Esophagus squamous epithelium (tissue), 5 donors: ENCODE results near the gene NIPBL. TPM values are rescaled to one million over a fixed set of nuclear protein-coding genes. Genes with fewer than 3 reads are reported as not detected.
"Not testable (repeated sequence)": the region's sequence is repeated elsewhere in the genome, so short reads cannot be mapped to it uniquely, and the experiment has no call there.

ENCODE experiments used
- DNase-seq: peaks from one replicate; lab custom pipeline; 2025; lab: John Stamatoyannopoulos, UW
- H3K27ac ChIP-seq, 4 donors: fragments of 200-600 bp; sonication (generic); one replicate each; pipeline ENCODE4 v1.5.1; 2016 to 2019; ENCODE audit warnings: mild to moderate bottlenecking in 1 of 4
- H3K27me3 ChIP-seq, 4 donors: fragments of 200-600 bp; sonication (generic); 1 replicate in 3 of 4; 2 replicates in 1 of 4; pipeline versions ENCODE4 v1.5.1 to v1.6.0; 2017 to 2021; ENCODE audit warnings: antibody characterized with exemption in 1 of 4
- H3K36me3 ChIP-seq, 3 donors: fragments of 200-600 bp; sonication (generic); one replicate each; pipeline ENCODE4 v1.5.1; 2016 to 2019
- H3K4me1 ChIP-seq, 3 donors: fragments of 200-600 bp; sonication (generic); one replicate each; pipeline ENCODE4 v1.5.1; 2017 to 2019
- H3K4me3 ChIP-seq, 4 donors: fragments of 200-600 bp; sonication (generic); 1 replicate in 3 of 4; 2 replicates in 1 of 4; pipeline ENCODE4 v1.5.1; 2016 to 2019; ENCODE audit warnings: mild to moderate bottlenecking in 2 of 4, moderate library complexity in 1 of 4
- H3K9me3 ChIP-seq, 3 donors: fragments of 200-600 bp; sonication (generic); one replicate each; pipeline ENCODE4 v1.5.1; 2016 to 2019
- POLR2A ChIP-seq, 4 donors: fragments of 450-650 bp; IDR thresholded peaks; one replicate each; pipeline ENCODE4 v1.6.1; 2017; ENCODE audit warnings: antibody characterized with exemption in 4 of 4, mild to moderate bottlenecking in 4 of 4, moderate library complexity in 3 of 4
- WGBS, 2 donors: methylation state at CpG; one replicate each; pipeline ENCODE4 v1.1.5; 2018; 5-methylcytosine and 5-hydroxymethylcytosine counted together
- intact Hi-C: fragments of 100-400 bp; cut with DNase I; formaldehyde crosslinking; loops from one replicate; pipeline ENCODE4 v1.15.0; 2022
- total RNA-seq, 4 donors: library from RNA; depleted of rRNA; stranded (reverse); fragments of >200 nt; gene quantifications; one replicate each; pipeline ENCODE4 v1.1.0, GENCODE V29; 2016
- TF ChIP-seq, protein P1 (sequence below), 6 experiments: fragments of 450-650 bp in 4 of 6; fragments of 200-600 bp in 2 of 6; sonication (generic) in 2 of 6; IDR thresholded peaks; one replicate each; pipeline ENCODE4 v1.5.1; 2016 to 2019; ENCODE audit warnings: antibody characterized with exemption in 6 of 6, mild to moderate bottlenecking in 4 of 6, moderate library complexity in 4 of 6
- donor health status: DM: yes; HTN: yes; CAD: no.

NIPBL gene
- total RNA-seq, 4 donors from 2014 or later: 19.4 to 50.0 (median 31.3) TPM

- 52% methylated on average over 1 of the region's 1 CpG for WGBS, 2 donors
- Histone ChIP-seq H3K27me3 (no peaks in the 10 kb centered on the region), H3K4me1 (no peaks in the 10 kb centered on the region), H3K9me3 (no peaks in the 10 kb centered on the region), H3K36me3 (peaks cover 0 to 2% (median 0%) of the 10 kb centered on the region in 3 donors), H3K4me3 (no peak overlapping the region), H3K27ac (no peak overlapping the region)
- intact Hi-C loops: no loop called here
- DNase-seq: no peak
- TF ChIP-seq, protein P1, sequence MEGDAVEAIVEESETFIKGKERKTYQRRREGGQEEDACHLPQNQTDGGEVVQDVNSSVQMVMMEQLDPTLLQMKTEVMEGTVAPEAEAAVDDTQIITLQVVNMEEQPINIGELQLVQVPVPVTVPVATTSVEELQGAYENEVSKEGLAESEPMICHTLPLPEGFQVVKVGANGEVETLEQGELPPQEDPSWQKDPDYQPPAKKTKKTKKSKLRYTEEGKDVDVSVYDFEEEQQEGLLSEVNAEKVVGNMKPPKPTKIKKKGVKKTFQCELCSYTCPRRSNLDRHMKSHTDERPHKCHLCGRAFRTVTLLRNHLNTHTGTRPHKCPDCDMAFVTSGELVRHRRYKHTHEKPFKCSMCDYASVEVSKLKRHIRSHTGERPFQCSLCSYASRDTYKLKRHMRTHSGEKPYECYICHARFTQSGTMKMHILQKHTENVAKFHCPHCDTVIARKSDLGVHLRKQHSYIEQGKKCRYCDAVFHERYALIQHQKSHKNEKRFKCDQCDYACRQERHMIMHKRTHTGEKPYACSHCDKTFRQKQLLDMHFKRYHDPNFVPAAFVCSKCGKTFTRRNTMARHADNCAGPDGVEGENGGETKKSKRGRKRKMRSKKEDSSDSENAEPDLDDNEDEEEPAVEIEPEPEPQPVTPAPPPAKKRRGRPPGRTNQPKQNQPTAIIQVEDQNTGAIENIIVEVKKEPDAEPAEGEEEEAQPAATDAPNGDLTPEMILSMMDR (IDR thresholded peaks at IDR 0.05): no peak
- TF ChIP-seq POLR2A (IDR thresholded peaks at IDR 0.05): no peak
Observed at GRCh38 chr5:37071901-37072581, 195.5 kb downstream of the NIPBL start.

- Histone ChIP-seq H3K27ac (no peak overlapping the region), H3K4me1 (no peaks in the 10 kb centered on the region), H3K4me3 (no peak overlapping the region), H3K9me3 (no peaks in the 10 kb centered on the region), H3K36me3 (peaks cover 0 to 22% (median 0%) of the 10 kb centered on the region in 3 donors), H3K27me3 (no peaks in the 10 kb centered on the region)
- DNase-seq: no peak
- WGBS, 2 donors: 85 to 88% methylated on average over 3 of the region's 3 CpGs
- no peak for TF ChIP-seq POLR2A (IDR thresholded peaks at IDR 0.05)
- TF ChIP-seq, protein P1 (IDR thresholded peaks at IDR 0.05): no peak
- intact Hi-C loops: no loop called here
Observed at GRCh38 chr5:37075399-37075950, 198.9 kb downstream of the NIPBL start.

GRCh38 chr5:37077146-37077545 lies 200.6 kb downstream of the NIPBL start:
- Histone ChIP-seq H3K9me3 (no peaks in the 10 kb centered on the region), H3K4me1 (no peaks in the 10 kb centered on the region), H3K36me3 (peaks cover 0 to 22% (median 0%) of the 10 kb centered on the region in 3 donors), H3K27me3 (no peaks in the 10 kb centered on the region), H3K4me3 (no peak overlapping the region), H3K27ac (no peak overlapping the region)
- intact Hi-C loops: no loop called here
- TF ChIP-seq, protein P1 (IDR thresholded peaks at IDR 0.05): no peak
- no peak for TF ChIP-seq POLR2A (IDR thresholded peaks at IDR 0.05)
- no peak for DNase-seq
- 74 to 92% methylated on average over 1 of the region's 1 CpG for WGBS, 2 donors

- 96 to 97% methylated on average over 3 of the region's 3 CpGs for WGBS, 2 donors
- H3K27ac ChIP-seq: no peak overlapping the region
- DNase-seq: no peak
- no peaks in the 10 kb centered on the region for H3K27me3 ChIP-seq
- TF ChIP-seq, protein P1 (IDR thresholded peaks at IDR 0.05): no peak
- no peak for TF ChIP-seq POLR2A (IDR thresholded peaks at IDR 0.05)
- H3K4me3 ChIP-seq: no peak overlapping the region
- peaks cover 0 to 39% (median 0%) of the 10 kb centered on the region in 3 donors for H3K36me3 ChIP-seq
- no peaks in the 10 kb centered on the region for H3K9me3 ChIP-seq
- intact Hi-C loops: no loop called here
- no peaks in the 10 kb centered on the region for H3K4me1 ChIP-seq
Observed at GRCh38 chr5:37080697-37081096, 204.1 kb downstream of the NIPBL start.

GRCh38 chr5:37082977-37083376 lies 206.4 kb downstream of the NIPBL start:
- H3K4me3 ChIP-seq, DNase-seq, H3K27ac ChIP-seq, intact Hi-C loops, H3K4me1 ChIP-seq, H3K9me3 ChIP-seq, H3K27me3 ChIP-seq: not testable (repeated sequence)
- 88% methylated on average over 2 of the region's 2 CpGs; no CpG with 5 or more reads in 1 of the 2 donors for WGBS, 2 donors
- peaks cover 0 to 37% (median 0%) of the 10 kb centered on the region in 3 donors for H3K36me3 ChIP-seq

DNA sequence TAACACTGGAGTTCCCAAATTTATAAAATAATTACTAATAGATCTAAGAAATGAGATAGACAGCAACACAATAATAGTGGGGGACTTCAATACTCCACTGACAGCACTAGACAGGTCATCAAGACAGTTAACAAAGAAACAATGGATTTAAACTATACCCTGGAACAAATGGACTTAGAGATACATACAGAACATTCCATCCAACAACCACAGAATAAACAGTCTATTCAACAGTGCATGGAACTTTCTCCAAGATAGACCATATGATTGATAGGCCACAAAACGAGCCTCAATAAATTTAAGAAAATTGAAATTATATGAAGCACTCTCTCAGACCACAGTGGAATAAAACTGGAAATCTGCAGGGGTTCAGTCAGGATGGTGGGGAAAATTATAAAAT lies 209.5 kb downstream of the NIPBL start:
- not testable (repeated sequence) for H3K4me3 ChIP-seq, H3K4me1 ChIP-seq

More for the DNA sequence above, 209.5 kb downstream of the NIPBL start:
- H3K27ac ChIP-seq, DNase-seq, intact Hi-C loops, H3K9me3 ChIP-seq, H3K27me3 ChIP-seq: not testable (repeated sequence)
- H3K36me3 ChIP-seq: peaks cover 0 to 18% (median 0%) of the 10 kb centered on the region in 3 donors
- WGBS, 2 donors: 72 to 85% methylated on average over 1 of the region's 1 CpG
